OCI-M2 (cell line): ENCODE data around the gene TMEM37.

Source experiments
- DNase-seq: peaks from one replicate; lab custom pipeline; 2025; ENCODE audit not compliant: unreplicated experiment; lab: John Stamatoyannopoulos, UW

TMEM37 gene

GRCh38 chr2:119417908-119418307 lies 13.7 kb upstream of the TMEM37 start:
- DNase-seq = no peak

GRCh38 chr2:119419065-119419464 lies 12.6 kb upstream of the TMEM37 start:
- DNase-seq = no peak

GRCh38 chr2:119419803-119420508 lies 11.7 kb upstream of the TMEM37 start:
- DNase-seq = no peak

- no peak for DNase-seq
Observed at GRCh38 chr2:119421304-119421703, 10.3 kb upstream of the TMEM37 start.

- DNase-seq = no peak
Observed at GRCh38 chr2:119421741-119422140, 9.9 kb upstream of the TMEM37 start.

GRCh38 chr2:119422360-119423107 lies 9.1 kb upstream of the TMEM37 start:
- no peak for DNase-seq

- no peak for DNase-seq
Observed at GRCh38 chr2:119423108-119423444, 8.6 kb upstream of the TMEM37 start.

GRCh38 chr2:119423811-119424210 lies 7.8 kb upstream of the TMEM37 start:
- DNase-seq = no peak

GRCh38 chr2:119424284-119425118 lies 7.2 kb upstream of the TMEM37 start:
- no peak for DNase-seq

GRCh38 chr2:119425119-119425405 lies 6.6 kb upstream of the TMEM37 start:
- DNase-seq = no peak

GRCh38 chr2:119425620-119426395 lies 5.8 kb upstream of the TMEM37 start:
- DNase-seq = no peak

- no peak for DNase-seq
Observed at GRCh38 chr2:119426396-119426675, 5.3 kb upstream of the TMEM37 start.

- DNase-seq = no peak
Observed at GRCh38 chr2:119426801-119427395, 4.8 kb upstream of the TMEM37 start.

- no peak for DNase-seq
Observed at GRCh38 chr2:119427756-119428155, 3.9 kb upstream of the TMEM37 start.

- DNase-seq = no peak
Observed at GRCh38 chr2:119428488-119429224, 3.0 kb upstream of the TMEM37 start.

- DNase-seq = no peak
Observed at GRCh38 chr2:119429225-119429981, 2.3 kb upstream of the TMEM37 start.

GRCh38 chr2:119430023-119430498 lies 1.6 kb upstream of the TMEM37 start:
- no peak for DNase-seq

- no peak for DNase-seq
Observed at GRCh38 chr2:119431976-119432850, 559 bp downstream of the TMEM37 start.
